NK-92 (cell line): ENCODE data around the gene RBMS1.

Source experiments
- DNase-seq: peaks from one replicate; lab custom pipeline; 2025; ENCODE audit not compliant: unreplicated experiment; lab: John Stamatoyannopoulos, UW

RBMS1 gene

GRCh38 chr2:160287476-160287875 lies 206.1 kb downstream of the RBMS1 start:
- DNase-seq = no peak

GRCh38 chr2:160286551-160286950 lies 207.1 kb downstream of the RBMS1 start:
- DNase-seq = no peak

- no peak for DNase-seq
Observed at GRCh38 chr2:160283675-160284074, 209.9 kb downstream of the RBMS1 start.

- DNase-seq = no peak
Observed at GRCh38 chr2:160282063-160282580, 211.5 kb downstream of the RBMS1 start.

- no peak for DNase-seq
Observed at GRCh38 chr2:160281213-160281612, 212.4 kb downstream of the RBMS1 start.

- no peak for DNase-seq
Observed at GRCh38 chr2:160279813-160280465, 213.7 kb downstream of the RBMS1 start.

- no peak for DNase-seq
Observed at GRCh38 chr2:160278879-160279177, 214.8 kb downstream of the RBMS1 start.

- no peak for DNase-seq
Observed at GRCh38 chr2:160278101-160278878, 215.3 kb downstream of the RBMS1 start.

- DNase-seq = no peak
Observed at GRCh38 chr2:160277151-160277550, 216.5 kb downstream of the RBMS1 start.

GRCh38 chr2:160275656-160276055 lies 218.0 kb downstream of the RBMS1 start:
- no peak for DNase-seq

- no peak for DNase-seq
Observed at GRCh38 chr2:160271171-160272086, 222.2 kb downstream of the RBMS1 start.

- no peak for DNase-seq
Observed at GRCh38 chr2:160270571-160271113, 223.0 kb downstream of the RBMS1 start.

GRCh38 chr2:160269803-160270570 lies 223.6 kb downstream of the RBMS1 start:
- DNase-seq = no peak

GRCh38 chr2:160269365-160269764 lies 224.2 kb downstream of the RBMS1 start:
- no peak for DNase-seq

- DNase-seq = no peak
Observed at GRCh38 chr2:160268151-160268781, 225.3 kb downstream of the RBMS1 start.

GRCh38 chr2:160267692-160268091 lies 225.9 kb downstream of the RBMS1 start:
- no peak for DNase-seq

GRCh38 chr2:160267022-160267421 lies 226.6 kb downstream of the RBMS1 start:
- DNase-seq = no peak

GRCh38 chr2:160266037-160266551 lies 227.5 kb downstream of the RBMS1 start:
- no peak for DNase-seq

GRCh38 chr2:160264308-160264707 lies 229.3 kb downstream of the RBMS1 start:
- DNase-seq = no peak

- DNase-seq = no peak
Observed at GRCh38 chr2:160261732-160262131, 231.9 kb downstream of the RBMS1 start.
